Breast epithelium (tissue), 3 donors: ENCODE results near the gene ASCC1.
"Not testable (repeated sequence)": the region's sequence is repeated elsewhere in the genome, so short reads cannot be mapped to it uniquely, and the experiment has no call there.

ENCODE experiments used
- CTCF ChIP-seq, 3 donors: fragments of 450-650 bp; IDR thresholded peaks; one replicate each; pipeline ENCODE4 v1.5.1; 2016 to 2017; ENCODE audit warnings: antibody characterized with exemption in 3 of 3, mild to moderate bottlenecking in 3 of 3, moderate library complexity in 3 of 3
- POLR2A ChIP-seq: fragments of 450-650 bp; IDR thresholded peaks from one replicate; pipeline ENCODE4 v1.6.1; 2016; ENCODE audit warnings: antibody characterized with exemption, mild to moderate bottlenecking, moderate library complexity

GRCh38 chr10:72136225-72136624, 79.9 kb downstream of the ASCC1 start:
- TF ChIP-seq POLR2A; CTCF (IDR thresholded peaks at IDR 0.05): not testable (repeated sequence)
